ENCODE data around the gene MCTP1. TPM values are rescaled to one million over a fixed set of nuclear protein-coding genes. Genes with fewer than 3 reads are reported as not detected.
"Not testable (repeated sequence)": the region's sequence is repeated elsewhere in the genome, so short reads cannot be mapped to it uniquely, and the experiment has no call there.

MCTP1 gene
- total and polyA plus RNA-seq, 3 experiments from 2014 or later: 0.51 to 0.92 (median 0.55) TPM

DNA sequence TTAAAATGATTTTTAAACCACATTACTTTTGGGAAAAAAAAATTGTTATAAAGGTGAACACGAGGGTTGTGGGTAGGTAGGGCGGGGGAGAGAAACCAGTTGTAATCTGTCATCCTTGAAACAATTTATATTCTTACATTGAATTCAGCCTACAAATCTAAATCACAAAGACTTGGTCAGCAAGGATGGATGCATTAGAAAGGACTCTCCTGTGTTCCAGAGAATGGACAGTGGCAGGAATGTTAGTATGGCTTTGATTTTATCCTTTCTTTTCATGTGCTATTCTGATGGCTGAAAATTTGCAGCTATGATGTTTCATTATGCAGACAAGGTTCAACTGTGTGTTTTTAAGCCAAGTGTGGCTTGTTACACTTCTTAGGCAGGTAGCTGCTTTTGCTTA is 431.8 kb downstream of the MCTP1 start:
- H3K9me3 ChIP-seq (ENCODE audit: low read length): no peaks in the 10 kb centered on the region
- no peaks in the 10 kb centered on the region for H3K36me3 Mint-ChIP-seq
- no peak for DNase-seq
- CTCF ChIA-PET: interaction anchor here (1.5 kb wide), 1 partner anchor 115 kb away, joined by 3 read pairs; no protein-coding TSS in a partner anchor
- POLR2A ChIA-PET: no interaction called here
- peaks cover 0 to 4% of the 10 kb centered on the region in 2 donors for H3K27me3 Mint-ChIP-seq
- H3K4me3 ChIP-seq (ENCODE audit: low read length): no peak overlapping the region
- H3K27ac ChIP-seq (ENCODE audit: low read depth, low read length): no peak overlapping the region
- H3K36me3 ChIP-seq (ENCODE audit: insufficient read depth, low read length): no peaks in the 10 kb centered on the region
- H3K4me1 ChIP-seq (ENCODE audit: insufficient read depth, low read length): no peaks in the 10 kb centered on the region
- no peaks in the 10 kb centered on the region for H3K9me3 Mint-ChIP-seq
- H3K4me3 Mint-ChIP-seq: no peak overlapping the region
- H3K4me1 Mint-ChIP-seq: peaks cover 0 to 6% (median 0%) of the 10 kb centered on the region in 3 donors
- H3K27ac Mint-ChIP-seq: peak overlapping the region in 1 of 8 donors; percentile 4
- H3K27me3 ChIP-seq (ENCODE audit: insufficient read depth, low read length, poor library complexity, severe bottlenecking): no peaks in the 10 kb centered on the region

- Histone ChIP-seq H3K9me3 (ENCODE audit: low read length) (no peaks in the 10 kb centered on the region), H3K27ac (ENCODE audit: low read depth, low read length) (no peak overlapping the region), H3K36me3 (ENCODE audit: insufficient read depth, low read length) (no peaks in the 10 kb centered on the region), H3K27me3 (ENCODE audit: insufficient read depth, low read length, poor library complexity, severe bottlenecking) (no peaks in the 10 kb centered on the region), H3K4me3 (ENCODE audit: low read length) (no peak overlapping the region), H3K4me1 (ENCODE audit: insufficient read depth, low read length) (no peaks in the 10 kb centered on the region)
- H3K36me3 Mint-ChIP-seq: no peaks in the 10 kb centered on the region
- POLR2A ChIA-PET: interaction anchor here (0.6 kb wide), 1 partner anchor 102 kb away, joined by 8 read pairs; no protein-coding TSS in a partner anchor
- H3K4me3 Mint-ChIP-seq: no peak overlapping the region
- H3K9me3 Mint-ChIP-seq: no peaks in the 10 kb centered on the region
- CTCF ChIA-PET: interaction anchor here (1.2 to 1.6 kb wide), 2 partner anchors 8 to 232 kb away, joined by 3 to 4 read pairs; partner anchors contain the start of genes KIAA0825 and SLF1
- peaks cover 0 to 4% of the 10 kb centered on the region in 2 donors for H3K27me3 Mint-ChIP-seq
- H3K27ac Mint-ChIP-seq: no peak overlapping the region
- peaks cover 0 to 6% (median 0%) of the 10 kb centered on the region in 3 donors for H3K4me1 Mint-ChIP-seq
- DNase-seq: no peak
Measured at GRCh38 chr5:94850960-94851359, 433.9 kb downstream of the MCTP1 start.

- H3K9me3 ChIP-seq (ENCODE audit: low read length): no peaks in the 10 kb centered on the region
- H3K27ac ChIP-seq (ENCODE audit: low read depth, low read length): no peak overlapping the region
- no peaks in the 10 kb centered on the region for H3K4me1 ChIP-seq (ENCODE audit: insufficient read depth, low read length)
- H3K27me3 ChIP-seq (ENCODE audit: insufficient read depth, low read length, poor library complexity, severe bottlenecking): no peaks in the 10 kb centered on the region
- peak in 3 of 5 donors; percentile 28 to 47 (median 45) for DNase-seq
- Mint-ChIP-seq H3K27ac (no peak overlapping the region), H3K36me3 (no peaks in the 10 kb centered on the region), H3K9me3 (no peaks in the 10 kb centered on the region), H3K4me3 (no peak overlapping the region), H3K27me3 (peaks cover 0 to 4% of the 10 kb centered on the region in 2 donors), H3K4me1 (peaks cover 0 to 6% (median 0%) of the 10 kb centered on the region in 3 donors)
- ChIA-PET CTCF (interaction anchor here (1.0 to 1.6 kb wide), 5 partner anchors 9 to 326 kb away, joined by 3 to 6 read pairs (median 4); partner anchors contain the start of genes KIAA0825 and SLF1), POLR2A (interaction anchor here (0.6 kb wide), 1 partner anchor 101 kb away, joined by 8 read pairs; no protein-coding TSS in a partner anchor)
- no peak overlapping the region for H3K4me3 ChIP-seq (ENCODE audit: low read length)
- no peaks in the 10 kb centered on the region for H3K36me3 ChIP-seq (ENCODE audit: insufficient read depth, low read length)
Measured at GRCh38 chr5:94849821-94850736, 434.8 kb downstream of the MCTP1 start.

DNA sequence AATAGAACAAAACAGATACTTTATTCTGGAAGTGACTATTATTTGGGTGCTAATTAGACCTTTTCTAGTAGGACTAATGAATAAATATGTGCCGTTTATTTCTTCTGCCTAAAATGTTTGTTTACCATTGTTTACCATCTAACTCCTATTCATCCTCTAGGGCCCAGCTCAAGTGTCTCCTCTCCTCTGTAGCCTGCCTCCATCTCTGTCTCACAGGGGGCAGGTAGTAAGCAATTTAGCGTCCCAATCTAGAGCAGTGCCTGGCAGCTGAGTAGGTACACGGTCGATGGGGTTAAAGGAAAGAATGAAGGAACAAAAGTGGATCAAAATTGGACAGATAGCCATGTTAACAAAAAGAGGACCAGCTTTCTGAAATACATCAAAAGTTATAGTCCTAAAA is 435.6 kb downstream of the MCTP1 start:
- no peaks in the 10 kb centered on the region for H3K36me3 ChIP-seq (ENCODE audit: insufficient read depth, low read length)
- Mint-ChIP-seq H3K9me3 (no peaks in the 10 kb centered on the region), H3K4me3 (no peak overlapping the region), H3K27me3 (peaks cover 0 to 4% of the 10 kb centered on the region in 2 donors), H3K4me1 (peaks cover 0 to 6% (median 0%) of the 10 kb centered on the region in 3 donors), H3K36me3 (no peaks in the 10 kb centered on the region), H3K27ac (peak overlapping the region in 1 of 8 donors; percentile 77)
- no peaks in the 10 kb centered on the region for H3K9me3 ChIP-seq (ENCODE audit: low read length)
- H3K27me3 ChIP-seq (ENCODE audit: insufficient read depth, low read length, poor library complexity, severe bottlenecking): no peaks in the 10 kb centered on the region
- H3K27ac ChIP-seq (ENCODE audit: low read depth, low read length): no peak overlapping the region
- POLR2A ChIA-PET: no interaction called here
- H3K4me1 ChIP-seq (ENCODE audit: insufficient read depth, low read length): no peaks in the 10 kb centered on the region
- CTCF ChIA-PET: interaction anchor here (1.0 to 1.6 kb wide), 2 partner anchors 10 to 326 kb away, joined by 4 read pairs; no protein-coding TSS in a partner anchor
- DNase-seq: no peak
- H3K4me3 ChIP-seq (ENCODE audit: low read length): no peak overlapping the region

GRCh38 chr5:94847726-94848125 is 437.2 kb downstream of the MCTP1 start:
- H3K9me3 Mint-ChIP-seq: no peaks in the 10 kb centered on the region
- H3K27ac Mint-ChIP-seq: no peak overlapping the region
- H3K4me1 Mint-ChIP-seq: peaks cover 0 to 6% (median 0%) of the 10 kb centered on the region in 3 donors
- H3K36me3 Mint-ChIP-seq: no peaks in the 10 kb centered on the region
- no peak overlapping the region for H3K4me3 Mint-ChIP-seq
- Histone ChIP-seq H3K9me3 (ENCODE audit: low read length) (no peaks in the 10 kb centered on the region), H3K4me1 (ENCODE audit: insufficient read depth, low read length) (no peaks in the 10 kb centered on the region), H3K4me3 (ENCODE audit: low read length) (no peak overlapping the region), H3K27ac (ENCODE audit: low read depth, low read length) (no peak overlapping the region), H3K36me3 (ENCODE audit: insufficient read depth, low read length) (no peaks in the 10 kb centered on the region), H3K27me3 (ENCODE audit: insufficient read depth, low read length, poor library complexity, severe bottlenecking) (no peaks in the 10 kb centered on the region)
- ChIA-PET CTCF (interaction anchor here (1.4 to 1.7 kb wide), 2 partner anchors 110 to 323 kb away, joined by 4 to 5 read pairs; no protein-coding TSS in a partner anchor), POLR2A (interaction anchor here (0.5 kb wide), 1 partner anchor 238 kb away, joined by 3 read pairs; no protein-coding TSS in a partner anchor)
- DNase-seq: no peak
- H3K27me3 Mint-ChIP-seq: peaks cover 0 to 4% of the 10 kb centered on the region in 2 donors

DNA sequence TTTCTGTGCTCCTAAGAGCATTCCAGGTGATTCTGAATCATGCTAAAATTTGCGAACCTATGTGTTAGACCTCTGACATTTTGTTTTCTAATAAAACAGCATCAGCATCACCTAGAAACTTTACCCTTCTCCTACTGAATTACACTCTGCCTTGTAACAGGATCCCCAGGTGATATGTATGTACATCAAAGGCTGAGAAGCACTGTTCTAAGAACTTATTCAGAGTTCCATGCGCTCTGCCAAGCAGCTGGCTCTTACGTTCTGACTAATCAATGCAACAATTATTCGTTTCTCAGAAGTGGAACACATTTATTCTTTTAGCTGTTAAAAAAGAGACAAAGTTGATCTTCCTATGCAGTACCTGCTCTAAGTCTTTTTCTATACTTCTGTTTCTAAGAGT is 437.9 kb downstream of the MCTP1 start:
- peaks cover 0 to 4% of the 10 kb centered on the region in 2 donors for H3K27me3 Mint-ChIP-seq
- Histone ChIP-seq H3K27ac (ENCODE audit: low read depth, low read length) (no peak overlapping the region), H3K36me3 (ENCODE audit: insufficient read depth, low read length) (no peaks in the 10 kb centered on the region), H3K4me3 (ENCODE audit: low read length) (no peak overlapping the region), H3K4me1 (ENCODE audit: insufficient read depth, low read length) (no peaks in the 10 kb centered on the region), H3K9me3 (ENCODE audit: low read length) (no peaks in the 10 kb centered on the region), H3K27me3 (ENCODE audit: insufficient read depth, low read length, poor library complexity, severe bottlenecking) (no peaks in the 10 kb centered on the region)
- no peaks in the 10 kb centered on the region for H3K9me3 Mint-ChIP-seq
- CTCF ChIA-PET: interaction anchor here (1.7 kb wide), 1 partner anchor 322 kb away, joined by 5 read pairs; no protein-coding TSS in a partner anchor
- H3K4me1 Mint-ChIP-seq: peaks cover 0 to 6% (median 0%) of the 10 kb centered on the region in 3 donors
- no peak overlapping the region for H3K4me3 Mint-ChIP-seq
- H3K36me3 Mint-ChIP-seq: no peaks in the 10 kb centered on the region
- POLR2A ChIA-PET: no interaction called here
- no peak for DNase-seq
- no peak overlapping the region for H3K27ac Mint-ChIP-seq

- POLR2A ChIA-PET; H3K9me3 Mint-ChIP-seq; H3K4me1 ChIP-seq (ENCODE audit: insufficient read depth, low read length); DNase-seq; H3K4me1 Mint-ChIP-seq; H3K27me3 ChIP-seq (ENCODE audit: insufficient read depth, low read length, poor library complexity, severe bottlenecking); H3K36me3 Mint-ChIP-seq; H3K4me3 Mint-ChIP-seq; H3K27ac ChIP-seq (ENCODE audit: low read depth, low read length); CTCF ChIA-PET; H3K27ac Mint-ChIP-seq; H3K9me3 ChIP-seq (ENCODE audit: low read length); H3K36me3 ChIP-seq (ENCODE audit: insufficient read depth, low read length); H3K4me3 ChIP-seq (ENCODE audit: low read length); H3K27me3 Mint-ChIP-seq: not testable (repeated sequence)
Measured at GRCh38 chr5:94845696-94846095, 439.2 kb downstream of the MCTP1 start.

Data from CD8-positive, alpha-beta memory T cell (primary cell).